GM12878 (cell line): ENCODE data around the gene ARHGAP21. TPM values are rescaled to one million over a fixed set of nuclear protein-coding genes. Genes with fewer than 3 reads are reported as not detected.

Experiments used
- ATAC-seq: fragments of 200-7000 bp; cut with Tn5 transposase; 3 replicates; pipeline ENCODE4 v1.9.1; 2020; ENCODE audit warnings: mild to moderate bottlenecking, moderate library complexity
- BruUV-seq: library from RNA; stranded (reverse); fragments of 400-500 nt; replicated peaks from 2 replicates; lab custom pipeline; 2021; lab: Mats Ljungman, UMichigan
- CTCF ChIA-PET: fragments of 300-600 bp; sonication (Branson Sonifier 250); formaldehyde crosslinking; extraction: SDS; loops from one replicate; lab custom pipeline; 2021; ENCODE audit warnings: inconsistent platforms; lab: Yijun Ruan, JAX
- POLR2A ChIA-PET: fragments of 350-600 bp; formaldehyde crosslinking; extraction: SDS; loops from one replicate; lab custom pipeline; 2021; ENCODE audit warnings: inconsistent platforms; lab: Charles Lee
- RAD21 ChIA-PET: fragments of 300-600 bp; sonication (Branson Sonifier 250); formaldehyde crosslinking; loops from one replicate; lab custom pipeline; 2023; ENCODE audit warnings: antibody characterized with exemption; ENCODE audit not compliant: unreplicated experiment; lab: Charles Lee
- SMC1A ChIA-PET: fragments of 300-600 bp; sonication (Branson Sonifier 250); formaldehyde crosslinking; loops from one replicate; lab custom pipeline; 2023; ENCODE audit not compliant: unreplicated experiment, uncharacterized antibody; lab: Charles Lee
- DNase-seq: peaks from one replicate; pipeline ENCODE4 v3.0.0-alpha.2; 2011; ENCODE audit warnings: low read depth, low spot score
- FAIRE-seq: peaks from 3 replicates; lab custom pipeline; 2011; peaks lifted over from hg19 to GRCh38; lab: Jason Lieb, UNC
- H2AFZ ChIP-seq: 2 replicates; pipeline ENCODE4 v1.6.0; 2011; ENCODE audit warnings: low read depth, low read length, control low read depth; ENCODE audit not compliant: control insufficient read depth
- H3K27ac ChIP-seq: 2 replicates; pipeline ENCODE4 v1.5.1; 2011; ENCODE audit warnings: control low read depth; ENCODE audit not compliant: control insufficient read depth, insufficient read depth
- H3K27me3 ChIP-seq, 2 experiments: replicated peaks in 1 of 2; 2 replicates each; pipeline versions ENCODE4 v1.6.0 to v1.6.1; 2011; ENCODE audit warnings: low read length in 1 of 2; ENCODE audit not compliant: control insufficient read depth in 2 of 2, insufficient read depth in 2 of 2
- H3K36me3 ChIP-seq, 2 experiments: 2 replicates each; pipeline ENCODE4 v1.5.1; 2011; ENCODE audit warnings: low read length in 1 of 2; ENCODE audit not compliant: control insufficient read depth in 2 of 2, insufficient read depth in 2 of 2
- H3K4me1 ChIP-seq: 2 replicates; pipeline ENCODE4 v1.6.1; 2011; ENCODE audit warnings: mild to moderate bottlenecking, low read length, moderate library complexity, mixed read lengths; ENCODE audit not compliant: control insufficient read depth, insufficient read depth
- H3K4me2 ChIP-seq: 2 replicates; pipeline ENCODE4 v1.6.0; 2011; ENCODE audit warnings: control low read depth; ENCODE audit not compliant: control insufficient read depth, insufficient read depth
- H3K4me3 ChIP-seq: fragments of 200-600 bp; sonication (generic); 2 replicates; pipeline ENCODE4 v1.5.1; 2016
- H3K79me2 ChIP-seq: 2 replicates; pipeline ENCODE4 v1.6.0; 2011; ENCODE audit warnings: low read length; ENCODE audit not compliant: control insufficient read depth, insufficient read depth
- H3K9ac ChIP-seq: 2 replicates; pipeline ENCODE4 v1.8.0; 2011; ENCODE audit warnings: low read length, control low read depth, mixed read lengths; ENCODE audit not compliant: control insufficient read depth, insufficient read depth
- H3K9me3 ChIP-seq: replicated peaks from 3 replicates; pipeline ENCODE4 v1.5.1; 2011; ENCODE audit warnings: mild to moderate bottlenecking, low read length; ENCODE audit not compliant: control insufficient read depth, insufficient read depth
- H4K20me1 ChIP-seq: 2 replicates; pipeline ENCODE4 v1.6.0; 2011; ENCODE audit not compliant: control insufficient read depth, insufficient read depth
- BHLHE40 ChIP-seq, 2 experiments: fragments of 450-650 bp in 1 of 2; IDR thresholded peaks; 2 replicates each; pipeline ENCODE4 v1.6.1; 2011 to 2017; ENCODE audit warnings: low read depth in 2 of 2, borderline replicate concordance in 1 of 2, improper control_type of control experiment in 1 of 2, low read length in 1 of 2, mild to moderate bottlenecking in 1 of 2
- HDAC2 ChIP-seq: fragments of 200-600 bp; sonication (generic); IDR thresholded peaks from 2 replicates; pipeline ENCODE4 v1.6.1; 2017
- KLF5 ChIP-seq: fragments of 450-650 bp; IDR thresholded peaks from 2 replicates; pipeline ENCODE4 v1.6.1; 2014; ENCODE audit warnings: mild to moderate bottlenecking; ENCODE audit not compliant: partially characterized antibody
- MEF2A ChIP-seq: IDR thresholded peaks from 2 replicates; pipeline ENCODE4 v1.6.1; 2011; ENCODE audit warnings: low read depth, mild to moderate bottlenecking, low read length, moderate library complexity; ENCODE audit not compliant: insufficient read depth
- MXI1 ChIP-seq: fragments of 150-350 bp; IDR thresholded peaks from 2 replicates; pipeline ENCODE4 v1.6.1; 2011; ENCODE audit warnings: low read depth, mild to moderate bottlenecking, inconsistent platforms, low read length, improper control_type of control experiment
- POLR2AphosphoS2 ChIP-seq: IDR thresholded peaks from 2 replicates; pipeline ENCODE4 v1.6.1; 2011; ENCODE audit warnings: low read depth, mild to moderate bottlenecking, low read length, improper control_type of control experiment, moderate library complexity
- SMAD5 ChIP-seq: IDR thresholded peaks from 2 replicates; pipeline ENCODE4 v1.6.1; 2016; ENCODE audit warnings: antibody characterized with exemption, low read depth
- STAT1 ChIP-seq: fragments of 450-650 bp; conservative IDR thresholded peaks from 2 replicates; pipeline ENCODE4 v1.6.1; 2014; ENCODE audit warnings: antibody characterized with exemption, mild to moderate bottlenecking
- SUPT20H ChIP-seq: IDR thresholded peaks from 2 replicates; pipeline ENCODE4 v1.6.1; 2011; ENCODE audit warnings: low read depth, mild to moderate bottlenecking, low read length, moderate library complexity, borderline replicate concordance; ENCODE audit not compliant: control insufficient read depth
- SUZ12 ChIP-seq: fragments of 200-600 bp; sonication (generic); IDR thresholded peaks from one replicate; pipeline ENCODE4 v1.6.1; 2018; ENCODE audit warnings: antibody characterized with exemption, mild to moderate bottlenecking; ENCODE audit not compliant: unreplicated experiment
- TAF1 ChIP-seq: IDR thresholded peaks from 2 replicates; pipeline ENCODE4 v1.6.1; 2011; ENCODE audit warnings: mild to moderate bottlenecking, low read depth, low read length, borderline replicate concordance
- ZZZ3 ChIP-seq: IDR thresholded peaks from 2 replicates; pipeline ENCODE4 v1.6.1; 2011; ENCODE audit warnings: low read depth; ENCODE audit not compliant: control insufficient read depth, insufficient read length
- WGBS: methylation state at CpG from one replicate; pipeline ENCODE4 v1.1.6; 2016; ENCODE audit warnings: low lambda C conversion rate; ENCODE audit not compliant: insufficient replicate concordance, insufficient coverage; ENCODE audit errors: missing lambda C conversion rate; 5-methylcytosine and 5-hydroxymethylcytosine counted together
- in situ Hi-C: fragments of 300-500 bp; cut with MboI; formaldehyde crosslinking; loops from 9 replicates; pipeline ENCODE4 v1.14.3; 2018; ENCODE audit warnings: mixed read lengths
- intact Hi-C: fragments of 100-400 bp; cut with micrococcal nuclease; formaldehyde crosslinking; loops from one replicate; pipeline ENCODE4 v1.14.2; 2022; ENCODE audit not compliant: unreplicated experiment
- polyA plus RNA-seq, 11 experiments: library from polyadenylated mRNA; depleted of rRNA in 4 of 11; unstranded in 6 of 11; stranded (reverse) in 5 of 11; fragments of >200 nt; fragmentation: Nextera tagmentation in 4 of 11; fragmentation: Illumina TruSeq in 1 of 11; extraction: Ambion mirVana in 4 of 11; extraction: Trizol in 1 of 11; gene quantifications; 1 replicate in 1 of 11; 2 replicates in 10 of 11; pipeline versions ENCODE4 v1.2.1 to v1.2.3, GENCODE V29; 2011 to 2016; ENCODE audit warnings: inconsistent platforms in 2 of 11, missing spikeins in 2 of 11, low read depth in 1 of 11
- total RNA-seq, 4 experiments: library from RNA; depleted of rRNA in 3 of 4; stranded (reverse); fragments of >200 nt in 3 of 4; fragmentation: Illumina TruSeq in 1 of 4; extraction: Trizol in 1 of 4; gene quantifications; 2 replicates each; pipeline versions ENCODE4 v1.2.1 to v1.2.3, GENCODE V29; 2013 to 2021
- TF ChIP-seq, protein P1 (sequence below): IDR thresholded peaks from 2 replicates; pipeline ENCODE4 v1.6.1; 2011; ENCODE audit warnings: borderline replicate concordance, low read depth, mild to moderate bottlenecking, moderate library complexity, mixed read lengths, low read length; ENCODE audit not compliant: insufficient read depth; ENCODE audit errors: extremely low read length
- TF ChIP-seq, protein P2 (sequence below): fragments of 450-650 bp; formaldehyde crosslinking; IDR thresholded peaks from 2 replicates; pipeline ENCODE4 v1.5.0; 2022; ENCODE audit warnings: mild to moderate bottlenecking, missing genetic modification characterization
- TF ChIP-seq, protein P3 (sequence below): fragments of 150-350 bp; IDR thresholded peaks from 2 replicates; pipeline ENCODE4 v1.6.1; 2016; ENCODE audit warnings: low read depth, low read length

Gene ARHGAP21
- total and polyA plus RNA-seq, 10 of the 15 experiments (the other 5 are each of a cell fraction or from before 2014, with no cell fraction given) = 11.7 to 103 (median 37.6) TPM

DNA sequence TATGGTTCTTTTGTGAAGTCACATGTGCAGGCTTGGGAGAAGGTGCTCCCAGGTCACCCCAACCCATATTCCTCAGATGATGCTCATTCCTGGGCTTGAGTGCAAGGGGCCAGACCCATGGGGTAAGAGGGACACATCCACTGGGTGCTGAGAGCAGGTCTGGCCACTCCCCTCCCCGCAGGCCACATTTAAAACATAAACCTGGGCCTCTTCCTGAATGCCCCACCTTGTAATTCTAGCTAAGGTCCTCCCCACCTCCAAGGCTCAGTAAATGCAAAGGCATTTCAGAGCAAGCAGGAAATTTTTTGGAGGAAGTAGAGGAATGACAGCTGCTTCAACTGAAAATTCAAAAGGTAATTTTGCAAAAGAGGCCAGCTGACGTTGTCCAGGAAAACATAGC is 172.5 kb downstream of the ARHGAP21 start (continued):
- TF ChIP-seq POLR2AphosphoS2 = no peak
- TF ChIP-seq SUPT20H = no peak
- no peak for TF ChIP-seq MXI1

DNA sequence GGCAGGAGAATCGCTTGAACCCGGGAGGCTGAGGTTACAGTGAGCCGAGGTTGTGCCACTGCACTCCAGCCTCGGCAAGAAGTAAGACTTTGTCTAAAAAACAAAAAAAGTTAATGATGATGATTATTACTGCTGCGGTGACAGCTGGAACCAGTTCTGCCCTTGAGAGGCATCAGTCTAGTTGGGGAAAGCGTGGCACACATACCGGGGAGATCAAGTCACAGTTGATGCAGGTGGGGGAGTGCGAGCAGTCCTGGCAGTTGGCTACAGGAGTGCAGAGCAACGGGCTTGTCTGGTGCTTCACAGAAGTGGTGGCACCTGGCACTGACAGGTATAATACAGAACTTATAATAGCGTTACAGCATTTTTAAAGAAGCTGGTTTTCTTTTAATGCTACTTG is 173.0 kb downstream of the ARHGAP21 start:
- CTCF ChIA-PET = no interaction called here
- no peak for ATAC-seq
- FAIRE-seq = no peak
- TF ChIP-seq, protein P1, sequence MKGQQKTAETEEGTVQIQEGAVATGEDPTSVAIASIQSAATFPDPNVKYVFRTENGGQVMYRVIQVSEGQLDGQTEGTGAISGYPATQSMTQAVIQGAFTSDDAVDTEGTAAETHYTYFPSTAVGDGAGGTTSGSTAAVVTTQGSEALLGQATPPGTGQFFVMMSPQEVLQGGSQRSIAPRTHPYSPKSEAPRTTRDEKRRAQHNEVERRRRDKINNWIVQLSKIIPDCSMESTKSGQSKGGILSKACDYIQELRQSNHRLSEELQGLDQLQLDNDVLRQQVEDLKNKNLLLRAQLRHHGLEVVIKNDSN = no peak
- no peak for TF ChIP-seq MEF2A
- TF ChIP-seq, protein P2, sequence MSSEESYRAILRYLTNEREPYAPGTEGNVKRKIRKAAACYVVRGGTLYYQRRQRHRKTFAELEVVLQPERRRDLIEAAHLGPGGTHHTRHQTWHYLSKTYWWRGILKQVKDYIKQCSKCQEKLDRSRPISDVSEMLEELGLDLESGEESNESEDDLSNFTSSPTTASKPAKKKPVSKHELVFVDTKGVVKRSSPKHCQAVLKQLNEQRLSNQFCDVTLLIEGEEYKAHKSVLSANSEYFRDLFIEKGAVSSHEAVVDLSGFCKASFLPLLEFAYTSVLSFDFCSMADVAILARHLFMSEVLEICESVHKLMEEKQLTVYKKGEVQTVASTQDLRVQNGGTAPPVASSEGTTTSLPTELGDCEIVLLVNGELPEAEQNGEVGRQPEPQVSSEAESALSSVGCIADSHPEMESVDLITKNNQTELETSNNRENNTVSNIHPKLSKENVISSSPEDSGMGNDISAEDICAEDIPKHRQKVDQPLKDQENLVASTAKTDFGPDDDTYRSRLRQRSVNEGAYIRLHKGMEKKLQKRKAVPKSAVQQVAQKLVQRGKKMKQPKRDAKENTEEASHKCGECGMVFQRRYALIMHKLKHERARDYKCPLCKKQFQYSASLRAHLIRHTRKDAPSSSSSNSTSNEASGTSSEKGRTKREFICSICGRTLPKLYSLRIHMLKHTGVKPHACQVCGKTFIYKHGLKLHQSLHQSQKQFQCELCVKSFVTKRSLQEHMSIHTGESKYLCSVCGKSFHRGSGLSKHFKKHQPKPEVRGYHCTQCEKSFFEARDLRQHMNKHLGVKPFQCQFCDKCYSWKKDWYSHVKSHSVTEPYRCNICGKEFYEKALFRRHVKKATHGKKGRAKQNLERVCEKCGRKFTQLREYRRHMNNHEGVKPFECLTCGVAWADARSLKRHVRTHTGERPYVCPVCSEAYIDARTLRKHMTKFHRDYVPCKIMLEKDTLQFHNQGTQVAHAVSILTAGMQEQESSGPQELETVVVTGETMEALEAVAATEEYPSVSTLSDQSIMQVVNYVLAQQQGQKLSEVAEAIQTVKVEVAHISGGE (CRISPR knock-in tag) = no peak
- TF ChIP-seq BHLHE40 (IDR thresholded peaks at IDR 0.05; ENCODE audit: borderline replicate concordance in 1 of 2, low read depth in 2 of 2, low read length in 1 of 2) = no peak
- TF ChIP-seq STAT1 = no peak
- TF ChIP-seq HDAC2 = no peak
- TF ChIP-seq, protein P3, sequence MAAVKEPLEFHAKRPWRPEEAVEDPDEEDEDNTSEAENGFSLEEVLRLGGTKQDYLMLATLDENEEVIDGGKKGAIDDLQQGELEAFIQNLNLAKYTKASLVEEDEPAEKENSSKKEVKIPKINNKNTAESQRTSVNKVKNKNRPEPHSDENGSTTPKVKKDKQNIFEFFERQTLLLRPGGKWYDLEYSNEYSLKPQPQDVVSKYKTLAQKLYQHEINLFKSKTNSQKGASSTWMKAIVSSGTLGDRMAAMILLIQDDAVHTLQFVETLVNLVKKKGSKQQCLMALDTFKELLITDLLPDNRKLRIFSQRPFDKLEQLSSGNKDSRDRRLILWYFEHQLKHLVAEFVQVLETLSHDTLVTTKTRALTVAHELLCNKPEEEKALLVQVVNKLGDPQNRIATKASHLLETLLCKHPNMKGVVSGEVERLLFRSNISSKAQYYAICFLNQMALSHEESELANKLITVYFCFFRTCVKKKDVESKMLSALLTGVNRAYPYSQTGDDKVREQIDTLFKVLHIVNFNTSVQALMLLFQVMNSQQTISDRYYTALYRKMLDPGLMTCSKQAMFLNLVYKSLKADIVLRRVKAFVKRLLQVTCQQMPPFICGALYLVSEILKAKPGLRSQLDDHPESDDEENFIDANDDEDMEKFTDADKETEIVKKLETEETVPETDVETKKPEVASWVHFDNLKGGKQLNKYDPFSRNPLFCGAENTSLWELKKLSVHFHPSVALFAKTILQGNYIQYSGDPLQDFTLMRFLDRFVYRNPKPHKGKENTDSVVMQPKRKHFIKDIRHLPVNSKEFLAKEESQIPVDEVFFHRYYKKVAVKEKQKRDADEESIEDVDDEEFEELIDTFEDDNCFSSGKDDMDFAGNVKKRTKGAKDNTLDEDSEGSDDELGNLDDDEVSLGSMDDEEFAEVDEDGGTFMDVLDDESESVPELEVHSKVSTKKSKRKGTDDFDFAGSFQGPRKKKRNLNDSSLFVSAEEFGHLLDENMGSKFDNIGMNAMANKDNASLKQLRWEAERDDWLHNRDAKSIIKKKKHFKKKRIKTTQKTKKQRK = no peak
- no peak for TF ChIP-seq KLF5
- TF ChIP-seq SUZ12 = no peak
- TF ChIP-seq TAF1 = no peak
- no peak for TF ChIP-seq ZZZ3
- no peak for TF ChIP-seq SMAD5

More for the DNA sequence above, 173.0 kb downstream of the ARHGAP21 start:
- no peak overlapping the region for H3K9ac ChIP-seq
- H4K20me1 ChIP-seq = no peaks in the 10 kb centered on the region
- H3K4me3 ChIP-seq = no peak overlapping the region
- no peaks in the 10 kb centered on the region for H3K9me3 ChIP-seq
- no peaks in the 10 kb centered on the region for H3K36me3 ChIP-seq
- intact Hi-C loops = no loop called here
- H3K79me2 ChIP-seq = no peaks in the 10 kb centered on the region
- ChIA-PET RAD21 (no interaction called here), POLR2A (no interaction called here), SMC1A (interaction anchor here (1.0 kb wide), 1 partner anchor 18 kb away, joined by 3 read pairs; no protein-coding TSS in a partner anchor)
- no peaks in the 10 kb centered on the region for H3K27me3 ChIP-seq
- H3K4me1 ChIP-seq = no peaks in the 10 kb centered on the region
- no peak for DNase-seq
- H2AFZ ChIP-seq = no peak overlapping the region
- no TSS peak for BruUV-seq
- in situ Hi-C loops = loop anchor here (10.0 kb wide), 1 partner anchor 556 kb away; no protein-coding TSS in a partner anchor
- no peak overlapping the region for H3K4me2 ChIP-seq
- WGBS = 66% methylated on average over 10 of the region's 10 CpGs
- H3K27ac ChIP-seq = no peak overlapping the region
